ENCODE measurements around the gene MAMDC4. TPM values are rescaled to one million over a fixed set of nuclear protein-coding genes. Genes with fewer than 3 reads are reported as not detected.

The MAMDC4 gene
- polyA plus RNA-seq, 1 donor (not counting 4 experiments of a cell fraction or from before 2014, with no cell fraction given) = 0.49 TPM

DNA sequence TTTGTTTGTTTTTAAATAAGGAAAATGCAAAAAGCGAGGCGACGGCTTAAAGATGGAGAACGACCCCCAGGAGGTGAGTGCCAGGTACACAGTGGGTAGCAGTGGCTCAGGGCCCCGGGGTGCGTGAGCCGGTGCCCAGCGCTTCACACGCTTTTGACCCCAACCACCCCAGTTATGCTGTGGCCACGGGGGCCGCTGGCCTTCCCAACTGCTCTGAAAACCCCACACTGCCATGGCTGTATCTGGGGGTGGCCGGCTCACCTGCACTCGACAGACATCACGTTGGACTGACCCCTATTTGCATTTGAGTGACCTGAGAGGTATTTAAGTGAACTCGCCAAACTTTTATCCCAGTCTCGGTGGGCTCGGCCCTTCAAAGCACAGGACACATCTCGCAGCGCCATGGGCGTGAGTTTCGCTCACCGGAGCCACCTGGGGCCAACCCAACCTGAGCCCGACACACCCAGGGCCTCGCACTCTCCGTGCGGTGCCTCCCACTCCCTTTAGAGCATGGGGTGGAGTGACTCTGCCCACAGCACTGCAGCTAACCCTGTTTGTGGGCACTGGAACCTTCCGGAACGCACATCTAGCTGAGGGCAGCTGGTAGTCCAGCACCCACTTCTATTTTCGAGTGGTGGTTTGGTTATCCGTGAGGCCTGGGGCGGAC, 23.5 kb upstream of the MAMDC4 start:
- Histone ChIP-seq H4K20me1 (ENCODE audit: control insufficient read depth, extremely low read depth, insufficient read depth, low read length) (no peaks in the 10 kb centered on the region), H3K27ac (ENCODE audit: control insufficient read depth, insufficient read depth, low read length) (no peak overlapping the region), H2AFZ (ENCODE audit: control insufficient read depth, low read length) (no peak overlapping the region), H3K9ac (ENCODE audit: control insufficient read depth, extremely low read depth, insufficient read depth, low read length) (no peak overlapping the region), H3K27me3 (ENCODE audit: control insufficient read depth, extremely low read depth, insufficient read depth, low read length) (no peaks in the 10 kb centered on the region), H3K4me1 (ENCODE audit: control insufficient read depth, extremely low read depth, insufficient read depth, low read length) (no peaks in the 10 kb centered on the region), H3K9me1 (ENCODE audit: control insufficient read depth, extremely low read depth, insufficient read depth, low read length) (no peaks in the 10 kb centered on the region), H3K4me2 (ENCODE audit: control insufficient read depth, extremely low read depth, insufficient read depth, low read depth, low read length) (no peak overlapping the region), H3K79me2 (ENCODE audit: control insufficient read depth, insufficient read depth, low read length) (no peaks in the 10 kb centered on the region), H3K4me3 (ENCODE audit: control insufficient read depth in 2 of 3, extremely low read depth in 1 of 3, insufficient read depth in 2 of 3, low read depth in 1 of 3, low read length in 3 of 3) (no peak overlapping the region), H3K36me3 (ENCODE audit: control insufficient read depth in 2 of 2, extremely low read depth in 1 of 2, insufficient read depth in 2 of 2, low read length in 2 of 2) (peaks cover 18 to 41% of the 10 kb centered on the region in 2 experiments), H3K9me3 (ENCODE audit: control insufficient read depth, low read depth, low read length) (no peaks in the 10 kb centered on the region)
- TF ChIP-seq, protein P1, sequence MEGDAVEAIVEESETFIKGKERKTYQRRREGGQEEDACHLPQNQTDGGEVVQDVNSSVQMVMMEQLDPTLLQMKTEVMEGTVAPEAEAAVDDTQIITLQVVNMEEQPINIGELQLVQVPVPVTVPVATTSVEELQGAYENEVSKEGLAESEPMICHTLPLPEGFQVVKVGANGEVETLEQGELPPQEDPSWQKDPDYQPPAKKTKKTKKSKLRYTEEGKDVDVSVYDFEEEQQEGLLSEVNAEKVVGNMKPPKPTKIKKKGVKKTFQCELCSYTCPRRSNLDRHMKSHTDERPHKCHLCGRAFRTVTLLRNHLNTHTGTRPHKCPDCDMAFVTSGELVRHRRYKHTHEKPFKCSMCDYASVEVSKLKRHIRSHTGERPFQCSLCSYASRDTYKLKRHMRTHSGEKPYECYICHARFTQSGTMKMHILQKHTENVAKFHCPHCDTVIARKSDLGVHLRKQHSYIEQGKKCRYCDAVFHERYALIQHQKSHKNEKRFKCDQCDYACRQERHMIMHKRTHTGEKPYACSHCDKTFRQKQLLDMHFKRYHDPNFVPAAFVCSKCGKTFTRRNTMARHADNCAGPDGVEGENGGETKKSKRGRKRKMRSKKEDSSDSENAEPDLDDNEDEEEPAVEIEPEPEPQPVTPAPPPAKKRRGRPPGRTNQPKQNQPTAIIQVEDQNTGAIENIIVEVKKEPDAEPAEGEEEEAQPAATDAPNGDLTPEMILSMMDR (optimal IDR thresholded peaks at IDR 0.05 in 1 of 3, IDR thresholded peaks at IDR 0.05 in 1 of 3, conservative IDR thresholded peaks at IDR 0.05 in 1 of 3; ENCODE audit: extremely low read depth in 1 of 3, insufficient read depth in 2 of 3, low read length in 3 of 3) = no peak
- TF ChIP-seq EZH2 (IDR thresholded peaks at IDR 0.05; ENCODE audit: low read length) = no peak
- dilution Hi-C loops (cut with MboI; ENCODE audit: extremely low pct_ligation_motif_present, low sequenced_read_pairs) = no loop called here
- FAIRE-seq (no peak), DNase-seq (ENCODE audit: low read depth, low spot score) (no peak)

DNA sequence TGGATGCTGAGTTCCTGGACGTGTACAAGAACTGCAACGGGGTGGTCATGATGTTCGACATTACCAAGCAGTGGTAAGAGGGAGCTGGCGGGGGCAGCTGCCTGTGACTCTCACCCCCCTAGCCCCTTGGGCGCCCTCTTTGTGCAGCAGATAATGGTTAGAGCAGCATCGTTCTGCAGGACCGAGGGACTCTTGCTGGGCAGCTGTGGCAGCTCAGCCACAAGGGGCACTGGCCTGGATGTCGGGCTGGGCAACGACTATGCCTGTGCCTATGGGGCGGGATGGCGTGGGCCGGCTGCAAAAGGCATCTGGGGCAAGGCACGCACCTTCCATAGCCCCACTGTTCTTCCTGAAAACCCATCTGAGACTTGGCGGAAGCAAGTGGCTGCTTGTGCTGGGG, 22.7 kb upstream of the MAMDC4 start:
- no peak for DNase-seq (ENCODE audit: low read depth, low spot score)
- H3K4me2 ChIP-seq (ENCODE audit: control insufficient read depth, extremely low read depth, insufficient read depth, low read depth, low read length) = no peak overlapping the region
- TF ChIP-seq EZH2 (IDR thresholded peaks at IDR 0.05; ENCODE audit: low read length) = no peak
- TF ChIP-seq, protein P1 (optimal IDR thresholded peaks at IDR 0.05 in 1 of 3, IDR thresholded peaks at IDR 0.05 in 1 of 3, conservative IDR thresholded peaks at IDR 0.05 in 1 of 3; ENCODE audit: extremely low read depth in 1 of 3, insufficient read depth in 2 of 3, low read length in 3 of 3) = no peak
- H3K4me1 ChIP-seq (ENCODE audit: control insufficient read depth, extremely low read depth, insufficient read depth, low read length) = no peaks in the 10 kb centered on the region
- no peak overlapping the region for H2AFZ ChIP-seq (ENCODE audit: control insufficient read depth, low read length)
- no peaks in the 10 kb centered on the region for H3K9me1 ChIP-seq (ENCODE audit: control insufficient read depth, extremely low read depth, insufficient read depth, low read length)
- H4K20me1 ChIP-seq (ENCODE audit: control insufficient read depth, extremely low read depth, insufficient read depth, low read length) = no peaks in the 10 kb centered on the region
- dilution Hi-C loops (cut with MboI; ENCODE audit: extremely low pct_ligation_motif_present, low sequenced_read_pairs) = no loop called here
- no peaks in the 10 kb centered on the region for H3K79me2 ChIP-seq (ENCODE audit: control insufficient read depth, insufficient read depth, low read length)
- H3K4me3 ChIP-seq (ENCODE audit: control insufficient read depth in 2 of 3, extremely low read depth in 1 of 3, insufficient read depth in 2 of 3, low read depth in 1 of 3, low read length in 3 of 3) = no peak overlapping the region
- no peak overlapping the region for H3K27ac ChIP-seq (ENCODE audit: control insufficient read depth, insufficient read depth, low read length)
- FAIRE-seq = no peak
- H3K9me3 ChIP-seq (ENCODE audit: control insufficient read depth, low read depth, low read length) = no peaks in the 10 kb centered on the region
- no peaks in the 10 kb centered on the region for H3K27me3 ChIP-seq (ENCODE audit: control insufficient read depth, extremely low read depth, insufficient read depth, low read length)
- H3K9ac ChIP-seq (ENCODE audit: control insufficient read depth, extremely low read depth, insufficient read depth, low read length) = no peak overlapping the region
- peaks cover 16 to 37% of the 10 kb centered on the region in 2 experiments for H3K36me3 ChIP-seq (ENCODE audit: control insufficient read depth in 2 of 2, extremely low read depth in 1 of 2, insufficient read depth in 2 of 2, low read length in 2 of 2)

All from keratinocyte (primary cell).